HUES48 (cell line): ENCODE results near the gene C4A.

Experiments used
- H3K27ac ChIP-seq: one replicate; pipeline ENCODE4 v1.7.0; 2013; ENCODE audit warnings: low read depth, low read length, inconsistent platforms
- H3K27me3 ChIP-seq: 2 replicates; pipeline ENCODE4 v1.6.1; 2013; ENCODE audit warnings: mild to moderate bottlenecking, low read length; ENCODE audit not compliant: control insufficient read depth, insufficient read depth
- H3K36me3 ChIP-seq: 2 replicates; pipeline ENCODE4 v1.6.1; 2013; ENCODE audit warnings: low read length; ENCODE audit not compliant: control insufficient read depth, insufficient read depth
- H3K4me1 ChIP-seq: 2 replicates; pipeline ENCODE4 v1.6.1; 2013; ENCODE audit warnings: mild to moderate bottlenecking, low read length; ENCODE audit not compliant: control insufficient read depth, insufficient read depth
- H3K4me3 ChIP-seq: 2 replicates; pipeline ENCODE4 v1.5.1; 2013; ENCODE audit warnings: mild to moderate bottlenecking, low read depth, low read length
- H3K9ac ChIP-seq: 2 replicates; pipeline ENCODE4 v1.6.1; 2013; ENCODE audit warnings: mild to moderate bottlenecking, low read depth, low read length, moderate library complexity
- H3K9me3 ChIP-seq: 2 replicates; pipeline ENCODE4 v1.6.1; 2013; ENCODE audit warnings: low read length; ENCODE audit not compliant: control insufficient read depth, insufficient read depth

The C4A gene

GRCh38 chr6:31961616-31962015, 20.2 kb upstream of the C4A start:
- H3K27ac ChIP-seq = no peak overlapping the region
- H3K4me3 ChIP-seq = no peak overlapping the region
- peaks cover 72% of the 10 kb centered on the region for H3K36me3 ChIP-seq
- 0 out of 2 replicates have a peak, but pooled peaks cover 4% of the 10 kb centered on the region for H3K4me1 ChIP-seq
- no peaks in the 10 kb centered on the region for H3K9me3 ChIP-seq
- no peak overlapping the region for H3K9ac ChIP-seq
- H3K27me3 ChIP-seq = no peaks in the 10 kb centered on the region

GRCh38 chr6:31963921-31964320, 17.9 kb upstream of the C4A start:
- no peak overlapping the region for H3K4me3 ChIP-seq
- no peaks in the 10 kb centered on the region for H3K9me3 ChIP-seq
- no peaks in the 10 kb centered on the region for H3K27me3 ChIP-seq
- no peaks in the 10 kb centered on the region for H3K4me1 ChIP-seq
- H3K9ac ChIP-seq = no peak overlapping the region
- peaks cover 87% of the 10 kb centered on the region for H3K36me3 ChIP-seq
- H3K27ac ChIP-seq = no peak overlapping the region

GRCh38 chr6:31965700-31966099, 16.2 kb upstream of the C4A start:
- Histone ChIP-seq H3K4me1 (no peaks in the 10 kb centered on the region), H3K9ac (no peak overlapping the region), H3K9me3 (no peaks in the 10 kb centered on the region), H3K36me3 (peaks cover 95% of the 10 kb centered on the region), H3K4me3 (no peak overlapping the region), H3K27me3 (no peaks in the 10 kb centered on the region), H3K27ac (no peak overlapping the region)

- Histone ChIP-seq H3K36me3 (peaks cover 87% of the 10 kb centered on the region), H3K9me3 (no peaks in the 10 kb centered on the region), H3K9ac (no peak overlapping the region), H3K4me1 (no peaks in the 10 kb centered on the region), H3K4me3 (no peak overlapping the region), H3K27me3 (no peaks in the 10 kb centered on the region), H3K27ac (no peak overlapping the region)
Observed at GRCh38 chr6:31966506-31966905, 15.4 kb upstream of the C4A start.

GRCh38 chr6:31966997-31967925, 14.6 kb upstream of the C4A start:
- Histone ChIP-seq H3K9me3 (no peaks in the 10 kb centered on the region), H3K27ac (no peak overlapping the region), H3K9ac (no peak overlapping the region), H3K27me3 (no peaks in the 10 kb centered on the region), H3K4me1 (no peaks in the 10 kb centered on the region), H3K4me3 (no peak overlapping the region), H3K36me3 (peaks cover 79% of the 10 kb centered on the region)

GRCh38 chr6:31967926-31968320, 13.9 kb upstream of the C4A start:
- Histone ChIP-seq H3K36me3 (peaks cover 73% of the 10 kb centered on the region), H3K4me1 (no peaks in the 10 kb centered on the region)

GRCh38 chr6:31968326-31968725, 13.5 kb upstream of the C4A start:
- Histone ChIP-seq H3K4me1 (no peaks in the 10 kb centered on the region), H3K4me3 (no peak overlapping the region), H3K9me3 (no peaks in the 10 kb centered on the region), H3K36me3 (peaks cover 69% of the 10 kb centered on the region), H3K27ac (no peak overlapping the region), H3K27me3 (no peaks in the 10 kb centered on the region), H3K9ac (no peak overlapping the region)

More at GRCh38 chr6:31967926-31968320, 13.9 kb upstream of the C4A start:
- Histone ChIP-seq H3K9ac (no peak overlapping the region), H3K27ac (no peak overlapping the region), H3K4me3 (no peak overlapping the region), H3K9me3 (no peaks in the 10 kb centered on the region), H3K27me3 (no peaks in the 10 kb centered on the region)

- Histone ChIP-seq H3K36me3 (peaks cover 62% of the 10 kb centered on the region), H3K4me1 (no peaks in the 10 kb centered on the region), H3K4me3 (no peak overlapping the region), H3K27me3 (no peaks in the 10 kb centered on the region), H3K27ac (no peak overlapping the region), H3K9ac (no peak overlapping the region), H3K9me3 (no peaks in the 10 kb centered on the region)
Observed at GRCh38 chr6:31968791-31969711, 12.8 kb upstream of the C4A start.

GRCh38 chr6:31969712-31970603, 11.9 kb upstream of the C4A start:
- Histone ChIP-seq H3K4me3 (no peak overlapping the region), H3K4me1 (no peaks in the 10 kb centered on the region), H3K9me3 (no peaks in the 10 kb centered on the region), H3K9ac (no peak overlapping the region), H3K27me3 (no peaks in the 10 kb centered on the region), H3K27ac (no peak overlapping the region), H3K36me3 (peaks cover 55% of the 10 kb centered on the region)

- H3K27ac ChIP-seq = peak overlapping the region; percentile 99
- H3K36me3 ChIP-seq = peaks cover 47% of the 10 kb centered on the region
- H3K4me1 ChIP-seq = no peaks in the 10 kb centered on the region
- peak overlapping the region; percentile 92 for H3K4me3 ChIP-seq
- H3K9me3 ChIP-seq = no peaks in the 10 kb centered on the region
- no peak overlapping the region for H3K9ac ChIP-seq
- H3K27me3 ChIP-seq = no peaks in the 10 kb centered on the region
Observed at GRCh38 chr6:31970604-31971271, 11.1 kb upstream of the C4A start.
